ENCODE measurements around the gene ATP6V0E1.

- TF ChIP-seq CTCF (IDR thresholded peaks at IDR 0.05) (no peak), POLR2A (IDR thresholded peaks at IDR 0.05) (no peak)
Measured at GRCh38 chr5:172973127-172973916, 10.2 kb upstream of the ATP6V0E1 start.
